Kidney epithelial cell (primary cell): ENCODE data around the gene CLIC5. TPM values are rescaled to one million over a fixed set of nuclear protein-coding genes. Genes with fewer than 3 reads are reported as not detected.

ENCODE experiments used
- DNase-seq: peaks from one replicate; pipeline ENCODE4 v3.0.0-alpha.2; 2010; ENCODE audit warnings: low read depth
- H3K27me3 ChIP-seq: 2 replicates; pipeline ENCODE4 v1.6.0; 2011; ENCODE audit warnings: low read length; ENCODE audit not compliant: control insufficient read depth, insufficient read depth
- H3K36me3 ChIP-seq: 2 replicates; pipeline ENCODE4 v1.5.1; 2011; ENCODE audit warnings: low read length; ENCODE audit not compliant: control insufficient read depth, insufficient read depth
- H3K4me3 ChIP-seq: 2 replicates; pipeline ENCODE4 v1.5.1; 2011; ENCODE audit warnings: low read depth, mild to moderate bottlenecking, control low read depth, low read length
- total RNA-seq: library from RNA; depleted of rRNA; stranded (reverse); fragments of >200 nt; gene quantifications from 2 replicates; pipeline ENCODE4 v1.2.3, GENCODE V29; 2015
- TF ChIP-seq, protein P1 (sequence below): IDR thresholded peaks from 2 replicates; pipeline ENCODE4 v1.5.1; 2011; ENCODE audit warnings: mild to moderate bottlenecking, moderate library complexity, low read length, control low read depth, inconsistent platforms; ENCODE audit not compliant: insufficient read depth, poor library complexity, severe bottlenecking

The CLIC5 gene
- total RNA-seq, 1 donor from 2014 or later = 3.2 TPM

GRCh38 chr6:45844986-45845385 is 170.7 kb downstream of the CLIC5 start:
- Histone ChIP-seq H3K36me3 (no peaks in the 10 kb centered on the region), H3K4me3 (no peak overlapping the region), H3K27me3 (no peaks in the 10 kb centered on the region)
- DNase-seq = no peak
- TF ChIP-seq, protein P1, sequence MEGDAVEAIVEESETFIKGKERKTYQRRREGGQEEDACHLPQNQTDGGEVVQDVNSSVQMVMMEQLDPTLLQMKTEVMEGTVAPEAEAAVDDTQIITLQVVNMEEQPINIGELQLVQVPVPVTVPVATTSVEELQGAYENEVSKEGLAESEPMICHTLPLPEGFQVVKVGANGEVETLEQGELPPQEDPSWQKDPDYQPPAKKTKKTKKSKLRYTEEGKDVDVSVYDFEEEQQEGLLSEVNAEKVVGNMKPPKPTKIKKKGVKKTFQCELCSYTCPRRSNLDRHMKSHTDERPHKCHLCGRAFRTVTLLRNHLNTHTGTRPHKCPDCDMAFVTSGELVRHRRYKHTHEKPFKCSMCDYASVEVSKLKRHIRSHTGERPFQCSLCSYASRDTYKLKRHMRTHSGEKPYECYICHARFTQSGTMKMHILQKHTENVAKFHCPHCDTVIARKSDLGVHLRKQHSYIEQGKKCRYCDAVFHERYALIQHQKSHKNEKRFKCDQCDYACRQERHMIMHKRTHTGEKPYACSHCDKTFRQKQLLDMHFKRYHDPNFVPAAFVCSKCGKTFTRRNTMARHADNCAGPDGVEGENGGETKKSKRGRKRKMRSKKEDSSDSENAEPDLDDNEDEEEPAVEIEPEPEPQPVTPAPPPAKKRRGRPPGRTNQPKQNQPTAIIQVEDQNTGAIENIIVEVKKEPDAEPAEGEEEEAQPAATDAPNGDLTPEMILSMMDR = no peak

- TF ChIP-seq, protein P1 = no peak
- Histone ChIP-seq H3K4me3 (no peak overlapping the region), H3K27me3 (no peaks in the 10 kb centered on the region), H3K36me3 (no peaks in the 10 kb centered on the region)
- no peak for DNase-seq
Observed at GRCh38 chr6:45843848-45844521, 171.7 kb downstream of the CLIC5 start.

GRCh38 chr6:45841062-45841461 is 174.6 kb downstream of the CLIC5 start:
- TF ChIP-seq, protein P1 = no peak
- no peak for DNase-seq
- Histone ChIP-seq H3K27me3 (no peaks in the 10 kb centered on the region), H3K4me3 (no peak overlapping the region), H3K36me3 (no peaks in the 10 kb centered on the region)

GRCh38 chr6:45838996-45839395 is 176.7 kb downstream of the CLIC5 start:
- Histone ChIP-seq H3K36me3 (no peaks in the 10 kb centered on the region), H3K27me3 (no peaks in the 10 kb centered on the region), H3K4me3 (no peak overlapping the region)
- TF ChIP-seq, protein P1 = no peak
- DNase-seq = no peak

- no peak for DNase-seq
- no peaks in the 10 kb centered on the region for H3K36me3 ChIP-seq
- TF ChIP-seq, protein P1 = no peak
- H3K4me3 ChIP-seq = no peak overlapping the region
- H3K27me3 ChIP-seq = no peaks in the 10 kb centered on the region
Observed at GRCh38 chr6:45838451-45838850, 177.2 kb downstream of the CLIC5 start.
